SIG-M5 treated with dmso at 0.1 percent for 504 hours (cell line): ENCODE results near the gene MACO1.
A peak's percentile ranks its signal among the peaks of the same experiment; 100 is the strongest.
"Not testable (repeated sequence)": the region's sequence is repeated elsewhere in the genome, so short reads cannot be mapped to it uniquely, and the experiment has no call there.

Experiments used
- DNase-seq: peaks from one replicate; lab custom pipeline; 2025; ENCODE audit not compliant: unreplicated experiment; lab: John Stamatoyannopoulos, UW

The MACO1 gene

GRCh38 chr1:25450891-25451290, 20.2 kb downstream of the MACO1 start:
- DNase-seq, result no peak

DNA sequence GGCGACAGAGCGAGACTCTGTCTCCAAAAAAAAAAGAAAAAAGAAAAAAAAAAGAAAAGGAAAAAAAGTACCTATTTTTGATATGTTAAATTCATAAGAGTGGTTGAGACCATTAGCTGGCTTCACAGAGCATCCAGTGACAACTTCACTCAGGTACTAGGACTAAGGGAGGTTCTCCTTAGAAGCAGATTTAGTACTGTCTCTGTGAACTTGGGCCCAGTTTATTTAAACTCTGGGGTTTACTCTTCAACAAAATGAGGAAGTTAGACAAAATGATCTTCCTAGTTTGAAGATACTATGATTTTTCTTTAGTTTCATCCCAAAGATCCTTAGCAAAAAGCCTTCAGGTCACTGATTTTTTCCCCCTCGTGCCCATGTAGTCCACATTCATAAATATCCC, 21.2 kb downstream of the MACO1 start:
- peak; percentile 18 for DNase-seq

DNA sequence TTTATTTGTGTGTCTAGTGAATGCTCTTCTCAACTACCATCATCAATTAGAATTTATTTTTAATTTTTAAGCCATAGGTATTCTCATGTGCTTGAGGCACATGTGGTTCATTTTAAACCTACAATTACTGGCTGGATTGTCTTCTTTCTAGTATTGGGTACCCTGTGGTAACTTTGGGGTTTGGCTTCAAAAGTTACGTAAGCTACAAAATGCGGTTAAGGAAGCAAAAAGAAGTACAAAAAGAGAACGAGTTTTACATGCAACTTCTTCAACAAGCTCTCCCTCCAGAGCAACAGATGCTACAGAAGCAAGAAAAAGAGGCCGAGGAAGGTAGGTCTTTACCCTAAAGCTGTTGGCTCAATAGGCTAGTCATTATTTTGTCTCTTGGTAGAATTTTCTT, 25.8 kb downstream of the MACO1 start:
- DNase-seq, result peak; percentile 81

GRCh38 chr1:25458541-25459298, 28.0 kb downstream of the MACO1 start:
- DNase-seq, result peak; percentile 58

GRCh38 chr1:25460020-25460419, 29.3 kb downstream of the MACO1 start:
- DNase-seq, result no peak

DNA sequence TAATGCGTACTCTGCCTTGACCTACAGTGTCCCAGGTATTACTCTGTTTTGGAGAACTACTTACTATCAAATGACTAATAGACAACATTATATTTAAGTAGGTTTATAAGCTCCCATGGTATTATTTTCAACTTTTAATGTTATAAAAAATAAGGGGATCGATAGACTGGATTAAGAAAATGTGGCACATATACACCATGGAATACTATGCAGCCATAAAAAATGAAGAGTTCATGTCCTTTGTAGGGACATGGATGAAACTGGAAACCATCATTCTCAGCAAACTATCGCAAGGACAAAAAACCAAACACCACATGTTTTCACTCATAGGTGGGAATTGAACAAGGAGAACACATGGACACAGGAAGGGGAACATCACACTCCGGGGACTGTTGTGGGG, 30.1 kb downstream of the MACO1 start:
- not testable (repeated sequence) for DNase-seq

DNA sequence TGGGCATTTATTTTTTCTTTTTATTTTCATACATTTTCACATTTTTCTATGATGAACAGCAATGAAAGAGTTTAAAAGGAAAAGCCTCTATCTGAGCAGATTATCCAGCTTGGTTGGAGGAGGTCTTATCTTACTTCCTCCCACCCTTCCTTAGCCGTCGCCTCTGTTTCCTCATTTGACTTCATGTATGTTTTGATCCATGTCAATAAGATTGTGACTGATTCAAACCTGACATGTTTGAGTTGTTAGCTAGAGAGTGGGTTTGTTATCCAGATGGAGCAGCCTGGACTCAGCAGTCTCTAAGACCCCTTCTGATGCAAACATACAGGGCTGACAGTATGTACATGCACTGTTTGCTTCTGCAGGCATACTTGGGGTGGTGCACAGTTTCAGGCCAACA, 31.2 kb downstream of the MACO1 start:
- no peak for DNase-seq

GRCh38 chr1:25462732-25463131, 32.0 kb downstream of the MACO1 start:
- DNase-seq, result no peak

DNA sequence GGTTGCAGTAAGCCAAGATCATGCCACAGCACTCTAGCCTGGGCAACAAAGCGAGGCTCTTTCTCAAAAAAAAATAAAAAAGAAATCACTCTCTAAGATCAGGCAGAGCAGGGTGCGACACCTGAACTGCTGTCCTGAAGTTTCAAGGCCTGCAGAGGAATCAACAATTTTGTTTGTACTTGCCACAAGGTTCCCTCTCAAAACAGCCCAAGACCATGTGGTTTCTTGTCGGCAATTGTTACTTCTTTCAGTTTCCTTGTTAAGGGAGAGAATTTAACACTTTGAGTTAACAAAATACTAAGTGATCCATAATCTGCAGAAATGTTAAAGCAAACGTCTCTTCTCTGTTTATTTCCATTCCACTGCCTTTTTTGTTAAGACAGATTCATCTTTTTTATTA, 36.5 kb downstream of the MACO1 start:
- DNase-seq, result no peak

- DNase-seq, result no peak
These were observed 36.9 kb downstream of the MACO1 start for GRCh38 chr1:25467616-25468015.

DNA sequence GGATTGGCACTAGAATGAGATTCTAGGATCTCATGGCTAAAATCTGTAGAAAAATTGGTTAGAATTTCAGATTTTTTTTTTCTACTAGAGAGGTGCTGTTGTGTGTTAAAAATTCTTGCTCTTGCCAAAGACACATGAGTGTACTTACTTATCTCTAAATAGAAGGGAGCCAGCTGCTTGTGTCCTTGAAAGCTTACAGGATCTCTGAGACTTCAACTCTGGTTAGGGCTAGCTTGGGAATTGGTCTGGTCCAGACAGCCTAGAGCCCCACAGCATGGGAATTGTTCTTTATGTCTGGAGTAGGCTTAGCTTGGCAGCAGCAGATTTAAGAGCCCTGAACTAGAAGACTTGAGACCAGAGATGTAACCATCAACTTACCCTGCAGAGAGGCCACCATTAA, 37.3 kb downstream of the MACO1 start:
- no peak for DNase-seq

- no peak for DNase-seq
These were observed 38.5 kb downstream of the MACO1 start for GRCh38 chr1:25469177-25469576.

GRCh38 chr1:25472471-25472870, 41.8 kb downstream of the MACO1 start:
- DNase-seq, result no peak

- no peak for DNase-seq
These were observed 43.0 kb downstream of the MACO1 start for GRCh38 chr1:25473653-25474225.

DNA sequence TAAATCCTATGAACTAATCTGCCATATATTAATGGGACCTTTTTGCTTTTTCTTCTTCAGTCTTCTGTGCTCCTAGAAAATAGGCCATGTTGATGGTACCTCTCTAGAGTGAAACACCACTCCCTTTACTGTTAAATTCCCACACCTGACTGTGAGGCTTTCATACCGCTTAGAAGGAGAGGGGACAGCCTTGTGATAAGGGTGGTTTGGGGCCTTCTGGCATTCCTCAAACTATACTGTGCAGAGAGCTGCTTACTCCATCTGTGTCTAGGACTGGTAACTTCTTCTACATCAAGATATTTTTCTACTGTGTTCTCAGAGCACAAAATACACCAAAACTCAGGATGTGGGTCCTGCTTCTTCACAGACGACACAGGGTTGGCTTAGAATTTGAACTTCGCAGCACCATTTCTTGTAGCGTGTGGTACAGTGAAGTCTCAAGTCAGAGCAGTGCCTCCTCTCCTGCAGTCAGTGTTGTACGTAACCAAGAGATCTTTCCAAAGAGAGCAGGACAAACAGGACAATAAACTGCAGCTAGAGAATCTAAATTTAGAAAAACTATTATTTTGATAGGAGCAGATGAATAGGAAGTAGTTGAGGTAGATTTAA, 43.8 kb downstream of the MACO1 start:
- no peak for DNase-seq

DNA sequence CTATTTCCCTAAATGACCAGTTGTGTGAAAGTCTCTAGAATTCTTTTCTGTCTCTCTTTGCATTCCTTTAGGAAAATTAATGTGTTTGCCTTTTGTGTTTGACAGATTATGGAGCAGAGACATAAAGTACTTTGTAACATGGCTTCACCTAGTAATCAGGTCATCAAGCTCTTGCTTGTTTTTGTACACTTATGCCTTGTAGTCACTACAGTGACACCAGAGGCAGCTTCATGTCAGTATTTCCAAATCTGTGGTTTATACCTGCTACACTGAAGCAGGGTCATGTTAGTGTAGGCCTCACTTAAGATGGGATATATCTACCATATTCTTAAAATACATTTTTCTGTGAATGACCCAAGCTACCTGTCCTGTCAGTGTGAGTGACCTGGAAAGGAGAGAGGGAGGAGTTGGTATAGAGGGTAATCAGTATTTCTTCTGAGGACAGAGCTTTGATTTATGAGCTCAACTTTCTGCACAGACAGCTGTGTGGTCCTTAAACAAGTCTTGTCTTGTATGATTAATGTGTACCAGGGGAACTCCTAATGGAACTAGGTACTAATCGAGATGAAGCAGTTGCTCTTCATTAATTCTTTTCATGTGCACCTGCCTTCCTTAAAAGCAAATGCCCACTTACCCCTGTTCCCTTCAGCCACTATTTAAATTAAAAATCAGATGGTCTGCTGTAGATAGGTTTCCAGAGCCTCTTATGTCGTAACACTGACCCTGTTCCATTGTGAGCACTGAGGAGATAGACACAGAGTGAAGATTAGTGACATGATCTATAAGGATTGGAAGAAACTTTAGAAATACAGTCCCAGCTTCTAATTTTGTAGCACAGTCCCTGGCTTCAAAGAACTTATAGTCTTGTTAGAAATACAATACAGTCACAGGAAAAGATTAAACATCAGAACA, 45.7 kb downstream of the MACO1 start:
- no peak for DNase-seq

DNA sequence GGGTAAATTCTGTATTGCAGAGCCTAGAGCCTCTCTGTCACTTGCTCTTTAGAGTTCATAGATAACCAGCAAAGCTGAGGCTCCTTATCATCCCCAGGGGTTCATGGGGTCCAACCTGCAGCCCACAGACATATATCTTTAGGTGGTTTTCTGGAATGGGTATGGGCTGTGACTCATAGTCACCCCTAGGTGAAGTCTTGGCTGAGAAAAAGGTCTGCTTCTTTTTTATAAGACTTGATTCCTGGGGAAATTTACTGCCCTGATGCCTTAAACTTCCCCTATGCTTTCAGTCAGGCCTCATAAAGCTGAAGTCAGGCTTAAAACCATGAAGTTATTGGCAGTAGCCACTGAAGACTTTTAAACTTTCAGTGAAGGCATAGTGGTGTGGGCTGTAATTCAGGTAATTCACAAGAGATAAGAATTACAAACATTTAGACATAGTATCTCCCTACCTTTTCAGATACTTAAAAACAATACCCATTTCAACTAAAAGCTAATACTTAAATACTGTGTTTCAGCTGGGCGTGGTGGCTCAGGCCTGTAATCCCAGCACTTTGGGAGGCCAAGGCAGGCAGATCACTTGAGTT, 46.8 kb downstream of the MACO1 start:
- no peak for DNase-seq

DNA sequence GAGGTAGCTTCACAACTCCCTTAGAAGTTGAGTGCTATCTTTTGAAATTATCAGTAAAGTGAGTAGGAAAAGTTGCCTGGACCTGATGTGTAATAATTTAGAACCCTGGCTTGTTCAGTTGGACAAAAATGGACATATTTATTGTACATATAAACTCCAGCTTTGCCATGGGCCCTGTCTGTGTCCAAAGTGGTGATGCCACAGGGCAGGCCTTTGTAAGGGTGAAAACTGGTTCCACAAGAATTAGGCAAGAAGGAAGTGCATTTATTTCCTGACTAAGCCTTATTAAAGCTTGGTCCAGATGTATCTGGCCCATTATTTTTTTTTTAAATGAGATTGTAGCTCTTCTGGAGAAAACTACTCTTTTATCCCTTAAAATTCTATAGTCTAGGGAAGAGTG, 47.9 kb downstream of the MACO1 start:
- DNase-seq, result no peak

DNA sequence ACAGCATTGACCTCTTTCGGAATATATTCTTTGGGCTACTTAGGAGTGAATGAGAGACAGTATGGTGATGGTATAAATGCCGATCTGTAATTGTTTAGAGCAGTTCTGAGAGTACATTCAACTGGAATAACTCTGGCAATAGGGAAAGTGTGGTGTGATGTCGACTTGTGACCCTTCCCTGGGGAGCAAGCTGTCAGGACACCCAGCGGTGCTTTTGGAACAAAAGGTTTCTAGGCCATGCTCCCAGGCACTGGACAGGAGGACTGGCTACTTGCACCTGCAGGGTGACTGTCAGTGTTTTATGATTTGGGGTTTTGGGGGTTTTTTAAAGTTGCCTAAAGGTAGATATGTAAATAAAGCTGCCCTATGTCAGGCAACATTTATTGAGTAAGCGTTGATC, 50.9 kb downstream of the MACO1 start:
- no peak for DNase-seq

DNA sequence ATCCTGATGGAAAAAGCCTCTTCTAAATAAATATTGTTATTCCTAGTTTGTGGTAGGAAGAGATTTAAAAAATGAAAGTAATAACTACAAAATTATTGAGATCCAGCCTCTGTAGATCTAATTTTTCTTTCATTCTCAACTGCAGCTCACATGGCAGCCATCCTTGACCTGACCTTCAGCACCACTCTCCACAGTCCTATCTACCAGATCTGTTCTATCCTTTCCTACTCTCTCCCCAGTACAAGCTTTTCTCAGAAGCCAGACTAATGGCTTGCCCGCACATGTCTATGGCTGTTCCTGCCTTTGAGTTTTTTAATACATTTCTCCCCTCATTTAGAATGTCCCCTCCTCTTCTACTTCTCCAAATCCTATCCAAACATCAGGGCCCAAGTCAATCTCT, 51.5 kb downstream of the MACO1 start:
- no peak for DNase-seq

GRCh38 chr1:25484096-25484495, 53.4 kb downstream of the MACO1 start:
- DNase-seq, result no peak
